Measurements from ENCODE around the gene HOXD4. TPM values are rescaled to one million over a fixed set of nuclear protein-coding genes. Genes with fewer than 3 reads are reported as not detected.
A peak's percentile ranks its signal among the peaks of the same experiment; 100 is the strongest.

Gene HOXD4
- 0.97 TPM for total RNA-seq
- long read RNA-seq = 0 reads

DNA sequence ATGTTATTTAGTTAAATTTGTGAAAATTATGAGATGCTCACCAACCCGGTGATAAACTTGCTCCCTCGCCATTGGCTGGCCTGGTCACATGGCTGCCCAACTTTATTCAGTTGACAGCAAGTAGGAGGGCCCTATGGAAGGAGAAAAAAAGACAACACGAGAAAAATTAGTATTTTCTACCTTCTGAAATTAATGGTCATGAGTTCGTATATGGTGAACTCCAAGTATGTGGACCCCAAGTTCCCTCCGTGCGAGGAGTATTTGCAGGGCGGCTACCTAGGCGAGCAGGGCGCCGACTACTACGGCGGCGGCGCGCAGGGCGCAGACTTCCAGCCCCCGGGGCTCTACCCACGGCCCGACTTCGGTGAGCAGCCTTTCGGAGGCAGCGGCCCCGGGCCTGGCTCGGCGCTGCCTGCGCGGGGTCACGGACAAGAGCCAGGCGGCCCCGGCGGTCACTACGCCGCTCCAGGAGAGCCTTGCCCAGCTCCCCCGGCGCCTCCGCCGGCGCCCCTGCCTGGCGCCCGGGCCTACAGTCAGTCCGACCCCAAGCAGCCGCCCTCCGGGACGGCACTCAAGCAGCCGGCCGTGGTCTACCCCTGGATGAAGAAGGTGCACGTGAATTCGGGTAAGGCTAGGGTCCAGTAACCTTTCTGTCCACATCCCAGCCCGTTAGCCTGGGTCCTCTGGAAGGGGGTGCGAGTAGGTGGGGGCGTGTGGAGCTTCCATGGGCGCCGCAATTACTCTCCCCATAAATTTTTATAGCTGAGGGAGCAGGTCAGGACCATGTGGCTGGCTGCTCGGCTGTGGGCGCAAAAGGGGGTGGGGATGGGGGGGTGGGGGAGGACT lies at the start of gene HOXD4:
Gene HOXD4, plus strand, starts transcription at position 109 of the 846 bp plus-strand sequence. Its CDS starts 84 bp downstream, at position 193.
- peak in 1 of 2 donors; percentile 7 for ATAC-seq
- no peak within 1 kb of the TSS for H3K4me3 ChIP-seq
- no peak within 1 kb of the TSS for H3K27ac ChIP-seq

GRCh38 chr2:176101842-176102241 lies 49.5 kb upstream of the HOXD4 start:
- no peaks in the 10 kb centered on the region for H3K36me3 ChIP-seq
- H3K27me3 ChIP-seq (ENCODE audit: low read depth) = peaks cover 100% of the 10 kb centered on the region
- intact Hi-C loops (cut with DNase I) = no loop called here
- H3K9me3 ChIP-seq = no peaks in the 10 kb centered on the region
- no peak overlapping the region for H3K27ac ChIP-seq
- TF ChIP-seq CTCF (IDR thresholded peaks at IDR 0.05) = no peak
- DNase-seq (no peak), ATAC-seq (no peak)
- H3K4me3 ChIP-seq = no peak overlapping the region
- H3K4me1 ChIP-seq = peaks cover 30% of the 10 kb centered on the region

More for the DNA sequence above, at the start of gene HOXD4:
- intact Hi-C loops (cut with DNase I) = no loop called here
- DNase-seq = no peak
- H3K4me1 ChIP-seq = peaks cover 10% of the 10 kb centered on the region
- TF ChIP-seq CTCF (IDR thresholded peaks at IDR 0.05) = no peak
- H3K36me3 ChIP-seq = no peaks in the 10 kb centered on the region
- H3K9me3 ChIP-seq = no peaks in the 10 kb centered on the region
- H3K27me3 ChIP-seq (ENCODE audit: low read depth) = peaks cover 100% of the 10 kb centered on the region

GRCh38 chr2:176102309-176102866 lies 49.0 kb upstream of the HOXD4 start:
- intact Hi-C loops (cut with DNase I) = no loop called here
- Histone ChIP-seq H3K36me3 (no peaks in the 10 kb centered on the region), H3K27ac (no peak overlapping the region), H3K27me3 (ENCODE audit: low read depth) (peaks cover 99% of the 10 kb centered on the region), H3K4me1 (peaks cover 29% of the 10 kb centered on the region), H3K4me3 (no peak overlapping the region), H3K9me3 (no peaks in the 10 kb centered on the region)
- DNase-seq = no peak
- no peak for ATAC-seq
- TF ChIP-seq CTCF (IDR thresholded peaks at IDR 0.05) = no peak

- no peak for ATAC-seq
- intact Hi-C loops (cut with DNase I) = no loop called here
- no peak overlapping the region for H3K27ac ChIP-seq
- no peak for DNase-seq
- H3K36me3 ChIP-seq = no peaks in the 10 kb centered on the region
- H3K27me3 ChIP-seq (ENCODE audit: low read depth) = peaks cover 98% of the 10 kb centered on the region
- no peaks in the 10 kb centered on the region for H3K9me3 ChIP-seq
- no peak for TF ChIP-seq CTCF (IDR thresholded peaks at IDR 0.05)
- H3K4me3 ChIP-seq = no peak overlapping the region
- H3K4me1 ChIP-seq = peaks cover 23% of the 10 kb centered on the region
These were observed 48.2 kb upstream of the HOXD4 start for GRCh38 chr2:176103194-176103593.

DNA sequence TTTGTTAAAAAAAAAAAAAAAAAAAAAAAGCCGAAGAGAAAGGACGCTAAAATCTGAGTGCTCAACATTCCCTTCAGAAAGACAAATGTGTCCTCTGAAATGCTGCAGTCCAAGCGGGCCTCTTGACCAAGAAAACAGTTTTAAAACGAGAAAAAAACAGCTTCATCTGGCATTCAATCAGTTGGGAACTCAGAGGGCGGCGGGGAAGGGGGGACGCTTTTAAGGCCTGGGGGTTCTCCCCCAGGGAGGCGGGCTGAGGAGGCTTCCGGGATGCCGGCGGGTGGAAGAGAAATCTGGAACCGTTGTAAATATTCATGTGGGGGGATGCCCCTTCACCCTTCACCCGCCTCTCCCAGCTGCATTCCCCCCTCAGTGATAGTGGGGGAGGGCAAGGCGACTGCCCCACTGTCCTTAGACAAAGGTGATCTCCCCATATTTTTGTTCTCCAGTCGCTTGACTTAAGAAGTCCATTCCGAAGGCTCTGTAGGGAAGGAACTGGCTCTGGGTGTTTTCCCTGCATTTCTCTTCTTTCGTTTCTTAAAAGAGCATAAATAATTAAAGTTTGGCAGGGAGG lies 47.5 kb upstream of the HOXD4 start:
- ATAC-seq = no peak
- TF ChIP-seq CTCF (IDR thresholded peaks at IDR 0.05) = no peak
- Histone ChIP-seq H3K4me1 (peaks cover 25% of the 10 kb centered on the region), H3K4me3 (no peak overlapping the region), H3K36me3 (no peaks in the 10 kb centered on the region), H3K27ac (no peak overlapping the region), H3K9me3 (no peaks in the 10 kb centered on the region), H3K27me3 (ENCODE audit: low read depth) (peaks cover 98% of the 10 kb centered on the region)
- intact Hi-C loops (cut with DNase I) = no loop called here
- no peak for DNase-seq

Measured in lower lobe of right lung (tissue), 2 donors.